ENCODE measurements around the gene ANKRD44. TPM values are rescaled to one million over a fixed set of nuclear protein-coding genes. Genes with fewer than 3 reads are reported as not detected.

Gene ANKRD44
- total RNA-seq, 1 donor from 2014 or later: 4.0 TPM

GRCh38 chr2:197196541-197197180, 113.9 kb downstream of the ANKRD44 start:
- DNase-seq (ENCODE audit: low spot score, unreplicated experiment): no peak
- TF ChIP-seq CTCF (IDR thresholded peaks at IDR 0.05; ENCODE audit: unreplicated experiment): no peak
- Mint-ChIP-seq H3K27me3 (no peaks in the 10 kb centered on the region), H3K27ac (no peak overlapping the region), H3K4me1 (ENCODE audit: low read depth) (no peaks in the 10 kb centered on the region), H3K9me3 (ENCODE audit: low read depth) (no peaks in the 10 kb centered on the region), H3K4me3 (ENCODE audit: low read depth) (no peak overlapping the region), H3K36me3 (ENCODE audit: insufficient read depth) (no peaks in the 10 kb centered on the region)

GRCh38 chr2:197195518-197195917, 115.1 kb downstream of the ANKRD44 start:
- no peak for TF ChIP-seq CTCF (IDR thresholded peaks at IDR 0.05; ENCODE audit: unreplicated experiment)
- H3K4me1 Mint-ChIP-seq (ENCODE audit: low read depth): no peaks in the 10 kb centered on the region
- H3K9me3 Mint-ChIP-seq (ENCODE audit: low read depth): no peaks in the 10 kb centered on the region
- no peak overlapping the region for H3K4me3 Mint-ChIP-seq (ENCODE audit: low read depth)
- no peaks in the 10 kb centered on the region for H3K36me3 Mint-ChIP-seq (ENCODE audit: insufficient read depth)
- no peak overlapping the region for H3K27ac Mint-ChIP-seq
- no peak for DNase-seq (ENCODE audit: low spot score, unreplicated experiment)
- no peaks in the 10 kb centered on the region for H3K27me3 Mint-ChIP-seq

GRCh38 chr2:197191940-197192322, 118.6 kb downstream of the ANKRD44 start:
- Mint-ChIP-seq H3K4me3 (ENCODE audit: low read depth) (no peak overlapping the region), H3K4me1 (ENCODE audit: low read depth) (no peaks in the 10 kb centered on the region), H3K27me3 (no peaks in the 10 kb centered on the region), H3K36me3 (ENCODE audit: insufficient read depth) (no peaks in the 10 kb centered on the region), H3K27ac (no peak overlapping the region), H3K9me3 (ENCODE audit: low read depth) (no peaks in the 10 kb centered on the region)
- no peak for TF ChIP-seq CTCF (IDR thresholded peaks at IDR 0.05; ENCODE audit: unreplicated experiment)
- DNase-seq (ENCODE audit: low spot score, unreplicated experiment): no peak

GRCh38 chr2:197191177-197191939, 119.2 kb downstream of the ANKRD44 start:
- Mint-ChIP-seq H3K4me1 (ENCODE audit: low read depth) (no peaks in the 10 kb centered on the region), H3K36me3 (ENCODE audit: insufficient read depth) (no peaks in the 10 kb centered on the region), H3K4me3 (ENCODE audit: low read depth) (no peak overlapping the region), H3K27me3 (no peaks in the 10 kb centered on the region), H3K9me3 (ENCODE audit: low read depth) (no peaks in the 10 kb centered on the region), H3K27ac (no peak overlapping the region)
- peak; percentile 83 for TF ChIP-seq CTCF (IDR thresholded peaks at IDR 0.05; ENCODE audit: unreplicated experiment)
- DNase-seq (ENCODE audit: low spot score, unreplicated experiment): no peak

DNA sequence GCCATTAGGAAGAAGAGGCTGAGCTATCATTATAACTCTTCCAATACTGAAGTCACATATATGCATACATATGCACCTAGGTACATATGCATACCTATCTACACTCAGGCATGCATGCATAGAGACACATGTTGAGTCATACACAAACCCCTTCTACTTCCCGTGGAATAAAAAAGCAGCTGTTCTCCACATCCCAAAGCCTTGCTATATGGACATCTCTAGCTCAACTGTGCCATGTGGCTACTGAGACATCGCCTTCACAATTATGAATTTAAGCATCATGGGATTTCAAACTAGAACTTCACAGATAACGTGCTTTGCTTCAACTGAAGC, 120.5 kb downstream of the ANKRD44 start:
- DNase-seq (ENCODE audit: low spot score, unreplicated experiment): no peak
- no peaks in the 10 kb centered on the region for H3K27me3 Mint-ChIP-seq
- H3K36me3 Mint-ChIP-seq (ENCODE audit: insufficient read depth): no peaks in the 10 kb centered on the region
- H3K4me3 Mint-ChIP-seq (ENCODE audit: low read depth): no peak overlapping the region
- peaks cover 1% of the 10 kb centered on the region for H3K4me1 Mint-ChIP-seq (ENCODE audit: low read depth)
- TF ChIP-seq CTCF (IDR thresholded peaks at IDR 0.05; ENCODE audit: unreplicated experiment): no peak
- H3K27ac Mint-ChIP-seq: no peak overlapping the region
- no peaks in the 10 kb centered on the region for H3K9me3 Mint-ChIP-seq (ENCODE audit: low read depth)
